Stimulated activated CD8-positive, alpha-beta memory T cell treated with anti-CD3 and anti-CD28 coated beads, Interleukin-7, amount 100 ng/mL, for 4 hours (primary cell): ENCODE data around the gene HDLBP.
"Not testable (repeated sequence)": the region's sequence is repeated elsewhere in the genome, so short reads cannot be mapped to it uniquely, and the experiment has no call there.

Experiments
- DNase-seq, 2 donors: peaks; one replicate each; pipeline ENCODE4 v3.0.0-alpha.2; 2020; ENCODE audit warnings: low read depth in 2 of 2

The HDLBP gene

GRCh38 chr2:241308267-241308666 lies 7.2 kb downstream of the HDLBP start:
- no peak for DNase-seq

GRCh38 chr2:241307055-241307454 lies 8.4 kb downstream of the HDLBP start:
- no peak for DNase-seq

GRCh38 chr2:241304039-241304670 lies 11.3 kb downstream of the HDLBP start:
- DNase-seq, result no peak

GRCh38 chr2:241302759-241303651 lies 12.5 kb downstream of the HDLBP start:
- no peak for DNase-seq

- DNase-seq, result no peak
These were observed 13.4 kb downstream of the HDLBP start for GRCh38 chr2:241302083-241302482.

GRCh38 chr2:241300000-241300399 lies 15.5 kb downstream of the HDLBP start:
- peak in 1 of 2 donors; percentile 19 for DNase-seq

- no peak for DNase-seq
These were observed 16.8 kb downstream of the HDLBP start for GRCh38 chr2:241298673-241299072.

- no peak for DNase-seq
These were observed 18.7 kb downstream of the HDLBP start for GRCh38 chr2:241296767-241297166.

GRCh38 chr2:241295326-241296095 lies 20.0 kb downstream of the HDLBP start:
- no peak for DNase-seq

GRCh38 chr2:241293378-241293797 lies 22.1 kb downstream of the HDLBP start:
- not testable (repeated sequence) for DNase-seq

- DNase-seq, result no peak
These were observed 23.5 kb downstream of the HDLBP start for GRCh38 chr2:241291977-241292376.

- no peak for DNase-seq
These were observed 24.3 kb downstream of the HDLBP start for GRCh38 chr2:241291153-241291552.

- DNase-seq, result no peak
These were observed 25.9 kb downstream of the HDLBP start for GRCh38 chr2:241289597-241289996.

GRCh38 chr2:241289053-241289452 lies 26.4 kb downstream of the HDLBP start:
- no peak for DNase-seq

- no peak for DNase-seq
These were observed 27.1 kb downstream of the HDLBP start for GRCh38 chr2:241288324-241288888.

- DNase-seq, result no peak
These were observed 29.0 kb downstream of the HDLBP start for GRCh38 chr2:241286348-241287090.

- DNase-seq, result no peak
These were observed 29.9 kb downstream of the HDLBP start for GRCh38 chr2:241285596-241285995.

- DNase-seq, result no peak
These were observed 32.9 kb downstream of the HDLBP start for GRCh38 chr2:241282555-241282954.

- DNase-seq, result no peak
These were observed 35.2 kb downstream of the HDLBP start for GRCh38 chr2:241280291-241280690.

- DNase-seq, result no peak
These were observed 35.6 kb downstream of the HDLBP start for GRCh38 chr2:241279828-241280227.

GRCh38 chr2:241279413-241279812 lies 36.1 kb downstream of the HDLBP start:
- no peak for DNase-seq
